ENCODE measurements around the gene ZNF558.

DNA sequence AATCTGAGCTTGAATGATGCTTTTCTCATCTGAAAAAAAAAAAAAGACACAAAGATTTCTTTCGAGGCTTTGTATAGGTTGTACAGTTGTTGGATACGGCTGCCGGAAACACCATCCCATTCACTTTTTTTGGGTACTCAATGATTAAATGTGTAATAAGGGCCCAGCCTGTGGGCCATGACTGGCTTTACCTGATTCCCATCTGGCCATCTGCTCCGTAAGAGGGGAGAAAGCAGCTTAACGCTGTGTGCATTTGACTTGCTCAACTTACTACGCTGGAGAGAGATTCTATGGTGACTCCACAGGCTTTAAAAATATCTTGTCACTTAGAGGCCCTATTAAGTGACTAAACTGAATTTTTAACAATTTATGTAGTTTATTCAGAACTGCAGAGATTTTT, 731 bp downstream of the ZNF558 start:
- no peak for TF ChIP-seq EZH2phosphoT487 (conservative IDR thresholded peaks at IDR 0.05; ENCODE audit: low read length)
- TF ChIP-seq, protein P1, sequence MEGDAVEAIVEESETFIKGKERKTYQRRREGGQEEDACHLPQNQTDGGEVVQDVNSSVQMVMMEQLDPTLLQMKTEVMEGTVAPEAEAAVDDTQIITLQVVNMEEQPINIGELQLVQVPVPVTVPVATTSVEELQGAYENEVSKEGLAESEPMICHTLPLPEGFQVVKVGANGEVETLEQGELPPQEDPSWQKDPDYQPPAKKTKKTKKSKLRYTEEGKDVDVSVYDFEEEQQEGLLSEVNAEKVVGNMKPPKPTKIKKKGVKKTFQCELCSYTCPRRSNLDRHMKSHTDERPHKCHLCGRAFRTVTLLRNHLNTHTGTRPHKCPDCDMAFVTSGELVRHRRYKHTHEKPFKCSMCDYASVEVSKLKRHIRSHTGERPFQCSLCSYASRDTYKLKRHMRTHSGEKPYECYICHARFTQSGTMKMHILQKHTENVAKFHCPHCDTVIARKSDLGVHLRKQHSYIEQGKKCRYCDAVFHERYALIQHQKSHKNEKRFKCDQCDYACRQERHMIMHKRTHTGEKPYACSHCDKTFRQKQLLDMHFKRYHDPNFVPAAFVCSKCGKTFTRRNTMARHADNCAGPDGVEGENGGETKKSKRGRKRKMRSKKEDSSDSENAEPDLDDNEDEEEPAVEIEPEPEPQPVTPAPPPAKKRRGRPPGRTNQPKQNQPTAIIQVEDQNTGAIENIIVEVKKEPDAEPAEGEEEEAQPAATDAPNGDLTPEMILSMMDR (IDR thresholded peaks at IDR 0.05; ENCODE audit: insufficient read depth, low read length, poor library complexity, severe bottlenecking) = no peak

All from SU-DHL-6 (cell line).